GM21825 (cell line): Measurements from ENCODE around the gene RPP40.
"Not testable (repeated sequence)": the region's sequence is repeated elsewhere in the genome, so short reads cannot be mapped to it uniquely, and the experiment has no call there.

ENCODE experiments used
- ATAC-seq: cut with Tn5 transposase; IDR thresholded peaks from one replicate; pipeline ENCODE4 v1.9.1; 2021; ENCODE audit warnings: mild to moderate bottlenecking, moderate library complexity; ENCODE audit not compliant: unreplicated experiment

RPP40 gene, protein sequence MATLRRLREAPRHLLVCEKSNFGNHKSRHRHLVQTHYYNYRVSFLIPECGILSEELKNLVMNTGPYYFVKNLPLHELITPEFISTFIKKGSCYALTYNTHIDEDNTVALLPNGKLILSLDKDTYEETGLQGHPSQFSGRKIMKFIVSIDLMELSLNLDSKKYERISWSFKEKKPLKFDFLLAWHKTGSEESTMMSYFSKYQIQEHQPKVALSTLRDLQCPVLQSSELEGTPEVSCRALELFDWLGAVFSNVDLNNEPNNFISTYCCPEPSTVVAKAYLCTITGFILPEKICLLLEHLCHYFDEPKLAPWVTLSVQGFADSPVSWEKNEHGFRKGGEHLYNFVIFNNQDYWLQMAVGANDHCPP

GRCh38 chr6:5003604-5004372 lies at the start of gene RPP40:
TSS of gene RPP40 (minus strand) at chr6:5004037. CDS start at chr6:5004002, 35 bp downstream.
- ATAC-seq: peak; percentile 93

DNA sequence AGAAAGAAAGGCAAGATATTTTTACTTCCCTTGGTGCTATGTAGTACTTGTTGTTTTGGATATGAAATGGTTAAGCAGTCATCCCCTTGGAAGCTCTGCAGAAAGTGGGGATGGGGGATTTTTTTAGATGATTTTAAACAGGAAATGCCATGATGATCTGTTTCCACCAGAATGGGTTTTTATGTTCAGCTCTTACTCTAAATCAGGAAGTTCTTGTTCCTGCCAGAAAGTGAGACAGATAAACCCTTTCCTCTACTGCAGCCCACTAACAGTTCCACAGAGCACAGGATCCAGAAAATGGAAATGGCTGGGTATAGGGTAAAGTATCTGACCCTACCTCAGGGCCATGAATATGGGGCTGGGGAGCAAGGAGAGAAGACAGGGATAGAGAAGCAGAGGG lies 49.2 kb upstream of the RPP40 start:
- no peak for ATAC-seq

DNA sequence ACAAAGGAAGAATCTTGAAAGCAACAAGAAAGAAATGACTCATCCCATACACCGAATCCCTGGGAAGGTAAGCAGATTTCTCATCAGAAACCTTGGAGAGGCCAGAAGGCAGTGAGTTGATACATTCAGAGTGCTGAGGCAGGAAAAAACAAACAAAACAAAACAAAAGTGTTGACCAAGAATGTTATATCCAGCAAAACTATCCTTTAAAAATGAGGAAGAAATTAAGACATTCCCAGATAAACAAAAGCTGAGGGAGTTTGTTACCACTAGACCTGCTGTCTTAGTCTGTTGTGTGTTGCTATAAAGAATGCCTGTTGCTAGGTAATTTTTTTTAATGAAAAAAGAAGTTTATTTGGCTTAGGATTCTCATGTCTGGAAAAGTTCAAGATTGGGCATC lies 47.6 kb upstream of the RPP40 start:
- no peak for ATAC-seq

DNA sequence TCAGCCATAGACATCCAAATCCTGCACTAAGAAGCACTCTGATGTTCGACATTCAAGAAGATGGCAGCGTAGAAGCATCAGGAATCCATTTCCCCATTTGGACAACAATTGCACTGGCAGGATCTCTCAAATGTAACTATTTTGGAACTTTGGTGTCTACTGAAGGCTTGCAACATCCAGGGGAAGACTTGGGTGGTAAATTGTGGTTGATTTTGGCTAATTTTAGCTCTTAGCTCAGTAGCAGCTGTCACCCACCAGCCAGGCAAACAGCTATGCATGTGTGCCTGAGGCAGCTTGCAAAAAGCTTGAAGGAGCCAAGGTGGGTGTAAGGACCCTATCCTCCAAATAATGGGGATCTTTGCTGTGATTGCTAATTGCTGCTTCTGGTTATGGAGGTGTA lies 46.2 kb upstream of the RPP40 start:
- no peak for ATAC-seq

- no peak for ATAC-seq
Measured at GRCh38 chr6:5046430-5046829, 42.6 kb upstream of the RPP40 start.

GRCh38 chr6:5045416-5045815 lies 41.6 kb upstream of the RPP40 start:
- no peak for ATAC-seq

DNA sequence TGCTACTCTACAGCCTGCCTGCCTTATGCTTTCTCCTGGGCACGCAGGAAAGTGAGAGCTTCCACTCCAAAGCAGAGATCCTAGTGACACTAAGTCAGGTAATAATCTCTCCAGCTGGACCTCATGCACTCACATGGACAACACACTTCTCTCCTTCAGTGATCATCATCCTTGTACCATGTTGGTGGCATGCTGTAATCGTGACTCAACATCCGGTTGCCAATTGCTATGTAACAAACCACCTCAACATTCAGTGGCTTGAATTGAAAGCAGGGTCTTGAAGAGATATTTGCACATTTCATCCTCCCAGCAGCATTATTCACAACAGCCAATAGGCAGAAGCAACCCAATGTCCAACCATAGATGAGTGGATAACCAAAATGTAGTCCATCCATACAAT lies 41.0 kb upstream of the RPP40 start:
- no peak for ATAC-seq

DNA sequence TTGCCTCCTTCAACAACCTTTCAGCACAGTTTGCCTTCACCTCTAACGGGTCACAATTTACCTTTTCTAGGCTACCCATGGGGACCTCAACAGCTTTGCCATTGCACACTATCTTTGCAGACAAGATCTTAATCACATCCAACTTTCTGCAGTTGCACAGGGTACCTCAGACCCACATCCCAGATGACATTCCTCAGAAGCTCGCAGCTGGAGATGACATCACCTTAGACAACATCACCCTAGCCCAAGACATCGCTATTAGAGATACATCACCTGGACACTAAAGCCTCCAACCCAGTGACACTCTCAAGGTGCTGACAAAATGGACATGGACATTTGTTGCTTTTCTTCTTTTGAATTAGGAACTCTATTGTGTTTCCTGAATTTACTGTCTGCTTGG lies 38.6 kb upstream of the RPP40 start:
- ATAC-seq: no peak

- no peak for ATAC-seq
Measured at GRCh38 chr6:5041955-5042354, 38.1 kb upstream of the RPP40 start.

- ATAC-seq: no peak
Measured at GRCh38 chr6:5036269-5036668, 32.4 kb upstream of the RPP40 start.

- ATAC-seq: no peak
Measured at GRCh38 chr6:5034736-5035135, 30.9 kb upstream of the RPP40 start.

- no peak for ATAC-seq
Measured at GRCh38 chr6:5034328-5034727, 30.5 kb upstream of the RPP40 start.

GRCh38 chr6:5033214-5033904 lies 29.5 kb upstream of the RPP40 start:
- not testable (repeated sequence) for ATAC-seq

- not testable (repeated sequence) for ATAC-seq
Measured at GRCh38 chr6:5032706-5033105, 28.9 kb upstream of the RPP40 start.

- no peak for ATAC-seq
Measured at GRCh38 chr6:5031150-5031549, 27.3 kb upstream of the RPP40 start.

DNA sequence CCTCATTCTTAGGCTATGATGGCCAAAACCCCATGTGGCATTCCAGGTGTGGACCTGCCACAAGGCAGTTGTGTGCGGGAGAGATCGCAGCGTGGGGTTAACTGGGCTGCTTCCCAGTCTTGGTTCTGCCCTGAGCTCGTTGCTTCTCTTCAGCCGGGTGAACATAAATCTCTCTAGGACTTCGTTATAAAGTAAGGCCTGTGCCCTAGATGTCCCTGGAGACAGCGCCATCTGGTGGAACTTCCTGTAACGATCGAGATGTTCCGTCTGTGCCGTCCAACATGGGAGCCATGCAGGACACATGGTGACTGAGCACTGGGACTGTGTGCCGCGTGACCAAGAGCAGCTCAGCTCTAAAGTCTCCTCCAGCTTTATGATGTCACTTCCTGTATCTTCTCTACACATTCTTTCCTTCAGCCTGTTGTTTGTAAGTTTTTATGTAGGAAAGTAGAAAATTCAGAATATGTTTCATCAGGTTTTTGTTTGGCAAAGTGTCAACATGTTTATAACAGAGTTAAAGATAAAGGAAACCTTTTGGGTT lies 26.8 kb upstream of the RPP40 start:
- ATAC-seq: peak; percentile 91

- ATAC-seq: no peak
Measured at GRCh38 chr6:5029609-5030008, 25.8 kb upstream of the RPP40 start.

DNA sequence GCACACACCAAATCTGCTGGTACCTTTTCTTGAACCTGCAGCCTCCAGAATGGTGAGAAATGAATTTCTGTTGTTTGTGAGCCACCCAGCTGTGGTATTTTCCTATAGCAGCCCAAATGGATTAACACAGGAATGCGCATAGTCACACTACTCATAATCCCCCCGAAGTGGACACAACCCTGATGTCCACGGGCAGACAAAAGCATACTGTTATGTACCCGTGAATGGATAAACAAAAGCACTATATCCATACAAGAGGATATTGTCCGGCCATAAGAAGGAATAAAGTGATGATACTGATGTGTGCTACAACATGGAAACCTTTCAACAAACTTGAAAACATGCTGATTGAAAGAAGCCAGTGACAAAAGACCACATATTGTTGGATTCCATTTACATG lies 25.1 kb upstream of the RPP40 start:
- no peak for ATAC-seq

GRCh38 chr6:5028301-5028700 lies 24.5 kb upstream of the RPP40 start:
- ATAC-seq: no peak

GRCh38 chr6:5025911-5026819 lies 22.3 kb upstream of the RPP40 start:
- no peak for ATAC-seq
